Activated CD4-positive, alpha-beta T cell treated with anti-CD3 and anti-CD28 coated beads, Interleukin-10, Interleukin-2, amounts not matched to agents 100 ng/mL and 50 ng/mL, durations not matched to agents 16 hours and 8 hours (primary cell): Measurements from ENCODE around the gene ASAP3.
A peak's percentile ranks its signal among the peaks of the same experiment; 100 is the strongest.

Experiments
- DNase-seq: peaks from one replicate; pipeline ENCODE4 v3.0.0-alpha.2; 2020

ASAP3 gene

GRCh38 chr1:23483321-23484252 lies at the start of gene ASAP3:
ASAP3 (minus strand) TSS chr1:23484179; CDS start chr1:23484133, 46 bp downstream.
- DNase-seq: no peak

GRCh38 chr1:23533246-23534023 lies 49.5 kb upstream of the ASAP3 start:
- DNase-seq: peak; percentile 85

DNA sequence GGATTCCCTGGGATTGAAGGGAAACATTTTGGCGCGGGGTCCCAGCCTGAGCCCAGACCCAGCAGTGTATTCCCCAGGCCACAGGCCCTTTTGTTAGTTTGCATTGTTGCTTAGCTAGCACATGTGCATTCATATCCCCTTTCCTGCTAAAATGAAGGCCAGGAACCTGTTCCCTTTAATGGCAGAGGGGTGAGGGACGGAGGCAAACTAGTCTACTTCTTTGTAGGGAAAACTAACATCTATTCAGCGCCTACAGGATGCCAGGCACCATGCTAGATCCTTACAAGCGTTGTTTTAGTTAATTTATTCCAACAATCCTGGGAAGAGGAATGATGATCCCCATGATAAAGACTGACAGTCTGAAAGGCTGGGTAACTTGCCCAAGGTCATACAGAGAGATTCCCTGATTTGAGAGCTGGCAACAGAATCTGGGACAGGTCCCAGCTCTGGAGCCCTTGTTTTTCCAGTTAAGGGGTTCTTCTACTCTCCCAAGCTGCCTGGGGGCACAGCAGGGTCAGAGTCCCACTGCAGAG lies 47.6 kb upstream of the ASAP3 start:
- DNase-seq: no peak

- DNase-seq: peak; percentile 87
Measured at GRCh38 chr1:23530747-23531561, 47.0 kb upstream of the ASAP3 start, which contains the start of gene E2F2. E2F2 (minus strand) TSS chr1:23531233; CDS start chr1:23530793, 440 bp downstream.

DNA sequence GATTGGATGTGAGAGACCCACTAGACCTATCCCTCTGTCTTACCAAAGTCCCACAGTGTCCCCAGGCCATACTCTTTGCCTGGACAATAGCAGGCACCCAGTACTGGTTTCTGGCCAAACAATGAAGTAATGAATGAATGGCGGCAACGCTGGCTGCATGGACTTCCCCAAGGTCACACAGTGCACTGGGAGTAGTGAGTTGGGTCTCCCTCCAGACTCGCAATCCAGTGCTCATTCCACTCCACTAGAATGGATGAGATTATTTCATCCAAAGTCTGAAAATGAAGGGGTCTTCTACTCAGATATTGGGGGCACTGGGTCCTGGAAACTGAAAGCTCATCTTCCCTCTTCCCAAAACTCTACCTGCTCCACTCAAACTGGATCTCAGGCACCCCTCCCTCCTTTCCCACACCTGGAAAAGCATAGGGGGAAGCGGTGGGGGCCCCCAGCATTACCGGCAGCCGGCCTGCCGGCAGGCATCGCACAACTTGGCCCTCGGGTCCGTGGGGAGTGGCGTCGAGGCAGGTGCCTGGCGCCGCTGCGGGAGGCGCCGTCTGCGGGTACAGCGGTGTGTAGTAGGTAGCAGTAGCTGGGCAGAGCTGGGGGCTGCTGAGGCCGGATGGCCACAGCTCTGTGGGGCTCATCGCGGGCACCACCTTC lies 46.2 kb upstream of the ASAP3 start:
- peak; percentile 41 for DNase-seq

GRCh38 chr1:23529146-23530086 lies 45.4 kb upstream of the ASAP3 start:
- DNase-seq: no peak

DNA sequence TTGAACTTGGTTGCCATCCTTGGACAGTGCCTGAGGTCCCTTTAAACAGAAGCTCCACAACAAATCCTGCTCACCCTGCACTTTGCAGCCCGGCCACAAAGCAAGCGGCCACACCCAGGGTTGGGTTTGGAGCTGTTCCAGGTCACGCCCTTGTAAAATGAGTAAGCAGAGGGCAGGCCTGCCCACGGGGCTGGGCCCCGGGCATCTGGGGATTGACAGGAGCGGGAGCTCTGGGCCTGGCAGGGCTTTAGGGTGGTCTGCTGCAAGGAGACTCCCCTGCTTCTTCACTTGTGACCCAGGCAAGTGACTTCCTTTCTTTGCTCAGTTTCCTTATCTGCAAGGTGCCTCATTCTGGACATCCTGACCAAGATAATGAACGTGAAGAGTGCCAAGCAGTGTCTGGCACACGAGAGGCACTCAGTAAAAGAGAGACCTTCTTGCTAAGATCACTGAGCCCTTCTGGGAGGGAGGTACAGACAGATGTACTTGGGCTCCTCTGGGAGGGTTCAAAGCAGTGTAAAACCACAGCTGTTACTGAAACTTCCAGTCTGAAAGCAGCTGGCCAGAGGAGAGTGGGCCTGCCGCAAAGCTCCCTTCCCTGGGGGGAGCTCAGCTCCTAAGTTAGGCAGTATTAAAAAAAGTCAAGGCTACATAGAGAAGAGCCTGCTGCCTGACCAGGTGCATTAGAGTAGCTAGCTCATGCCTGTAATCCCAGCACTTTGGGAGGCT lies 44.4 kb upstream of the ASAP3 start:
- DNase-seq: peak; percentile 86

DNA sequence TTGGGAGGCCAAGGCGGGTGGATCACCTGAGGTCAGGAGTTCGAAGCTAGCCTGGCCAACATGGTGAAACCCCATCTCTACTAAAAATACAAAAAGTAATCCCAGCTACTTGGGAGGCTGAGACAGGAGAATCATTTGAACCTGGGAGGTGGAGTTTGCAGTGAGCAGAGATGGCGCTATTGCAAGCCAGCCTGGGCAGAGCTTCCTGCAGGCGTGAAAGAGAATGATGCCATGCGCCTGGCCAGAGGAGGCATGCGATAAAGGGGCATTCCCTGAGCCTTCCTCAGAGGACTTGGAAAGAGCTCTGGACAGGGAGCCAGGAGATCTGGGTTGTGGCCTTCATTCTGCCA lies 43.9 kb upstream of the ASAP3 start:
- DNase-seq: no peak

- no peak for DNase-seq
Measured at GRCh38 chr1:23527366-23527765, 43.4 kb upstream of the ASAP3 start.

- DNase-seq: no peak
Measured at GRCh38 chr1:23526329-23527041, 42.5 kb upstream of the ASAP3 start.

DNA sequence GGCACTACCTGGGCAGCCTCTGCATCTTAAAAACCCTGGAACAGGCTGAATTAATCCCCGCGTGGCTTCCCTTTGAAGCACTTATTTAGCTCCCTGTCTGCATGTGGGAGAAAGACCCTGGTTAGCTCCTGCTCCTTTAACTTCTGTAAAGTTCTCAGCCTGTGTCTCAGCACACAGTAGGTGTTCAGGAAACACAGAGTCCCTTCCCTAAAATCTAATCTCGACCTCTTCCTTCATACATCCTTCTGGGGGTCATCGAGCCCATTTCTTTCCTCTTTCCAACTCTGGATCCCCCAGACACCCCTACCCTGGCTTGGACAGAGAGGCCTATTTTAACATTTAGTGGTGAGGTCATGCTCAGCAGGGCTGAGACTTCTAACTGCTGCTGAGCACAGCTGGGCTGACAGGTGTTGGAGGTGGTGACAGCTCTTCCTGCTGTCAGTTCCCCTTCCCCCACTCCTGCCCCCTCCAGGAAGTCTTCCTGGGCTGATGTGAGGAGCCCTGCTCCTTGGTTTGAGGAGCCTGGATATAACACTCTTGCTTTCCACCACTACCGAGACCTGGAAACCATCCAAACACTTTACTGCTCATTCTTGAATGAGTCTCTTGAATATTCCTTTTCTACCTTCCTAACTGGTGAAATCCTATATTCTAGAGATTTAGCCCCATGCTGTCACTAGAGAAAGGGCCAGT lies 41.7 kb upstream of the ASAP3 start:
- DNase-seq: peak; percentile 32

DNA sequence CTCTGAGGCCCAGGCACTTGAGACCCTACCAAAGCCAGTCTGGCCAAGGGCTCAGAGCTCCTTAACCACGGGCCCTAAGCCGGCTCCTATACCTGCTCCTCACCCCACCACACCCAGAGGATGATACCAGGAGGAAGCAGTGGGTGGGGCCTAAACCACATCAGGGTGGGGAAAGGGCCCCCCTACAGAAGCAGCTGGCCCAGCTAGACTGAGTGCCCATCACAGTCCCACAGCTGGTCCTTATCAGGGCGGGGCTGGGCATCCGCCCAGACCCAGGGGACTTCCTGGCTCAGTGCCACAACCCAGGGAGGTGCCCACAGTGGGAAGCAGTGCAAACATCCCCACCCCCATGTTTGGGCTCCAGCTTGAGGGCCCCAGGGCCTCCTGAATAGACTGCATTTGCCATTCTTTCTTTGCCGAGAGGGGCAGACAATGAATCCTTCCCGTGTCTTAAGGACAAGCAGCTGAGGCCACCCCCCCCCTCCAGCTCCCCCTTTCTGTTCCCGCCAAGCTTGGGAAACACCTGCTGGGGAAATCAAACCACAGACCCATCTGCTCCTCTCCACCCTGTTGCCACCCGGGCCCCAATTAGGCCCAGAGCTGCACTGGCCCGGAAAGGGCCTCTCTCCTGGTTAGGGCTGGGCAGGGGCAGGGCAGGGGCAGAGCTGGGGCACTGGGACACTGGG lies 40.9 kb upstream of the ASAP3 start:
- peak; percentile 51 for DNase-seq

DNA sequence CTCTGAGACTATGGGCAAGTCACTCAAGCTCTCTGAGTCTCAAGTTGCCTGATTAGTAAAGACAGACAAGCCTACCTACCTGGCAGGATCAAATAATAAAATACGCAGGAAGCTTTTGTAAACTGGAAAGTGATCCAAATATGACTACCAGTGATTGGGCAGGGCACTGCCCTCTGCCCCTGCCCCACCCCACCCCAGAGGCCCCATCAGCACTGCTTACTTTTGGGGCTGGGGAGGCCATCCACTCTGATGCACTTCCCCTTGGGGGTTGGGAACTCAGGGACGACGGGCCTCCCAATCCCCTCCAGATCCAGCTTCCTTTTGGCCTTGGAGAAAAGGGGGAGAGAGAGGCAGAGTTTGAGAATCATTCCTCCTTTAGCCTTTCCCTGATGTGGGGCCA lies 40.2 kb upstream of the ASAP3 start:
- no peak for DNase-seq

DNA sequence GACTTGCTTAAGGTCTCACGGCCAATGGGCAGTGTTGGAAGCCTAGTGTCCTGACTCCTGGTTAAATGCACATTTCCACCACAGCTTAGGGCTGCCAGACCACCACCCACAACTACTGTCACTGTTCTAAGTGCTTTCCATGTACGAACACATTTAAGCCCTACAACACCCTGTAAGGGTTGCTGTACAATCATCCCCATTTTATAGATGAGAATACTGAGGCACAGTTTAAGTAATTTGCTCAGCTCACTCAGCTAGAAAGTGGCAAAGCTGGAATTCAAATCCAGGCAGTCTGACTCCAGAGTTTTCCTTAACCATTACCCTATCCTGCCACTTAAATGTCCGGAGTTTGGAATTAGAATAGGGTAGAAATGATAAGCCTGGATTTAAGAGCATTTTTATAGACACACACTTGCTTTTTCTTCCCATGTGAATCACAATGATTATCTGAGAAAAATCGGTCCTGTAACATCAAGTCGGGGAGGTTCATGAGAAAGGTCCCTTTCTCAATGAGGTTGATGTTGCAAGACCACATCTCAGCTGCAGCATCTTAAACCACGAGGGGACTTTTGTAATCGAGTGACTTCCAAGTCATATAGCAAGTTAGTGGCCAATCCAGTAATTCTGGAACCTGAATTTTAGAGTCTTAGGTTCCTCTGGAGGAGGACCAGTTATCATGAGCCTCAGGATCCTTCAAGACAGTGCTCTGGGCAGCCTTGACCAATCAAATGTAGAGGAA lies 38.4 kb upstream of the ASAP3 start:
- peak; percentile 68 for DNase-seq

DNA sequence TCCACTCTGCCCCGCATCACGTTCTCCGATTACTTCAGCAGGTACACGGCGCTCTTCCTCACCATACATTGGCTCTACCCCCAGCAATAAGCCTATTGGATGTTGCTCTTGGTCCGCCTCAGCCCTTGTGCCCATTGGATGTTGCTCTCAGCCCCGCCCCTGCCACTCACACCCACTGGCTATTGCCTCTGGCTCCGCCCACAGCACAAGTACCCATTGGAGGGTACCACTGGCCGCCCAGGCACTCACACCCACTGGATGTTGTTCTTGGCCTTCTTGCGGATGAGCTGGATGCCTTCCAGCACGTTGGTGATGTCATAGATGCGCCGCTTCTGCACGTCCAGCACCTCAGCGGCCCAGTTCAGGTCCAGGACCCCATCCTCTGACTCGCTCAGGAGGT lies 37.6 kb upstream of the ASAP3 start:
- no peak for DNase-seq

DNA sequence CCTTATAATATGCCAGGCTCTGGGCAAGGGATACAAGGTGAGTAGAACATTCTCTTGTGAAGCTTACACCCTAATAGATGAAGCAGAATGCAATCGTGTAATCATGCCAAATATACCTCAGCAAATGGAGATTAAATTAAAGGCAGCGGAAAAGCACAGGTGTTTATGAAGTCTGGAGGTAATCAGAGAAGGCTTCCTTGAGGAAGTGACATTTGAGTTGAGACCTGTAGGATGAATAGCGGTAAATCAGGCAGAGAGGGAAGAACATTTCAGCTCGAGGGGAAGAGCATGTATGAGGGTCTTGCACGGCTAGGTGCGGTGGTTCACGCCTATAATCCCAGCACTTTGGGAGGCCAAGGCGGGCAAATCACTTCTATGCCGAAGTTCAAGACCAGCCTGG lies 33.6 kb upstream of the ASAP3 start:
- DNase-seq: no peak

DNA sequence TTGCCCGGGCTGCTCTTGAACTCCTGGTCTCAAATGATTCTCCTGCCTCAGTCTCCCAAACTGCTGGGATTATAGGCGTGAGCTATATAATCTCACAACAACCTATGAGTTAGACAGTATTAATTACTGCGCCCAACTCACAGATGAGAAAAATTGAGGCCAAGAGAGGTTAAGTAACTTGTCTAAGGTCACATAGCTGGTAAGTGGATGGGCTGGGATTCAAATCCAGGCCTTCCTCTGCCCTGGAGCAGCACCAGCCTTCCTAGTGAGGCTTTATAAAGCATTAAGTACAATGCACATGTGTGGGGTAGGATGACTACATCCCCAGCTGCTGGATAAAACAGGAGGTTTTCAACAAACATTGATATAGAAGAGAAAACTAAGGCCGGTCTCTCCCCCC lies 31.9 kb upstream of the ASAP3 start:
- no peak for DNase-seq
